MM.1S (cell line): ENCODE measurements around the gene MRPS15.
"Not testable (repeated sequence)": the region's sequence is repeated elsewhere in the genome, so short reads cannot be mapped to it uniquely, and the experiment has no call there.

Experiments
- EZH2 ChIP-seq: fragments of 300-600 bp; sonication (generic); optimal IDR thresholded peaks from 2 replicates; pipeline ENCODE3; 2017; ENCODE audit warnings: low read depth, mild to moderate bottlenecking, antibody characterized with exemption, low read length, mixed read lengths
- TF ChIP-seq, protein P1 (sequence below): fragments of 300-600 bp; sonication (generic); IDR thresholded peaks from 2 replicates; pipeline ENCODE4 v1.5.1; 2016; ENCODE audit warnings: antibody characterized with exemption, low read length, mixed read lengths

GRCh38 chr1:36489258-36490051 lies 25.3 kb upstream of the MRPS15 start:
- TF ChIP-seq, protein P1, sequence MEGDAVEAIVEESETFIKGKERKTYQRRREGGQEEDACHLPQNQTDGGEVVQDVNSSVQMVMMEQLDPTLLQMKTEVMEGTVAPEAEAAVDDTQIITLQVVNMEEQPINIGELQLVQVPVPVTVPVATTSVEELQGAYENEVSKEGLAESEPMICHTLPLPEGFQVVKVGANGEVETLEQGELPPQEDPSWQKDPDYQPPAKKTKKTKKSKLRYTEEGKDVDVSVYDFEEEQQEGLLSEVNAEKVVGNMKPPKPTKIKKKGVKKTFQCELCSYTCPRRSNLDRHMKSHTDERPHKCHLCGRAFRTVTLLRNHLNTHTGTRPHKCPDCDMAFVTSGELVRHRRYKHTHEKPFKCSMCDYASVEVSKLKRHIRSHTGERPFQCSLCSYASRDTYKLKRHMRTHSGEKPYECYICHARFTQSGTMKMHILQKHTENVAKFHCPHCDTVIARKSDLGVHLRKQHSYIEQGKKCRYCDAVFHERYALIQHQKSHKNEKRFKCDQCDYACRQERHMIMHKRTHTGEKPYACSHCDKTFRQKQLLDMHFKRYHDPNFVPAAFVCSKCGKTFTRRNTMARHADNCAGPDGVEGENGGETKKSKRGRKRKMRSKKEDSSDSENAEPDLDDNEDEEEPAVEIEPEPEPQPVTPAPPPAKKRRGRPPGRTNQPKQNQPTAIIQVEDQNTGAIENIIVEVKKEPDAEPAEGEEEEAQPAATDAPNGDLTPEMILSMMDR: not testable (repeated sequence)
- not testable (repeated sequence) for TF ChIP-seq EZH2
